ENCODE data around the gene DDRGK1.

DDRGK1 gene

GRCh38 chr20:3227506-3227905, 23.0 kb upstream of the DDRGK1 start:
- Histone ChIP-seq H3K27me3 (ENCODE audit: insufficient read depth, low read length) (no peaks in the 10 kb centered on the region), H3K27ac (ENCODE audit: low read depth, low read length, poor library complexity, severe bottlenecking) (no peak overlapping the region), H3K9me3 (ENCODE audit: low read length) (no peaks in the 10 kb centered on the region), H3K4me1 (ENCODE audit: insufficient read depth, low read length, severe bottlenecking) (peaks cover 12% of the 10 kb centered on the region), H3F3A (ENCODE audit: insufficient read depth, low read length) (no peaks in the 10 kb centered on the region), H3K9me2 (ENCODE audit: low read depth, low read length) (no peaks in the 10 kb centered on the region), H3K36me3 (ENCODE audit: insufficient read depth, low read length) (peaks cover 25% of the 10 kb centered on the region; the same call in 1 of the 2 replicates), H3K79me2 (ENCODE audit: insufficient read depth, low read length) (no peaks in the 10 kb centered on the region), H4K20me1 (ENCODE audit: insufficient read depth, low read length) (no peaks in the 10 kb centered on the region), H2AFZ (ENCODE audit: low read length) (no peak overlapping the region), H3K4me2 (ENCODE audit: low read length) (no peak overlapping the region), H3K4me3 (ENCODE audit: low read depth, low read length, poor library complexity, severe bottlenecking) (no peak overlapping the region), H3K9ac (ENCODE audit: low read length) (no peak overlapping the region)
- TF ChIP-seq EZH2 (IDR thresholded peaks at IDR 0.05; ENCODE audit: borderline replicate concordance, low read length), result no peak
- no peak for TF ChIP-seq CTCF (IDR thresholded peaks at IDR 0.05; ENCODE audit: low read length)

- Histone ChIP-seq H3K79me2 (ENCODE audit: insufficient read depth, low read length) (no peaks in the 10 kb centered on the region), H3K9ac (ENCODE audit: low read length) (no peak overlapping the region), H3K4me1 (ENCODE audit: insufficient read depth, low read length, severe bottlenecking) (peaks cover 15% of the 10 kb centered on the region), H3K27ac (ENCODE audit: low read depth, low read length, poor library complexity, severe bottlenecking) (no peak overlapping the region), H3K9me2 (ENCODE audit: low read depth, low read length) (no peaks in the 10 kb centered on the region), H3K9me3 (ENCODE audit: low read length) (no peaks in the 10 kb centered on the region), H2AFZ (ENCODE audit: low read length) (no peak overlapping the region), H3F3A (ENCODE audit: insufficient read depth, low read length) (no peaks in the 10 kb centered on the region), H3K36me3 (ENCODE audit: insufficient read depth, low read length) (peaks cover 31% of the 10 kb centered on the region), H3K4me2 (ENCODE audit: low read length) (no peak overlapping the region), H3K4me3 (ENCODE audit: low read depth, low read length, poor library complexity, severe bottlenecking) (no peak overlapping the region), H4K20me1 (ENCODE audit: insufficient read depth, low read length) (no peaks in the 10 kb centered on the region), H3K27me3 (ENCODE audit: insufficient read depth, low read length) (no peaks in the 10 kb centered on the region)
- TF ChIP-seq EZH2 (IDR thresholded peaks at IDR 0.05; ENCODE audit: borderline replicate concordance, low read length) (no peak), CTCF (IDR thresholded peaks at IDR 0.05; ENCODE audit: low read length) (no peak)
Measured at GRCh38 chr20:3226864-3227263, 22.4 kb upstream of the DDRGK1 start.

GRCh38 chr20:3226093-3226492, 21.6 kb upstream of the DDRGK1 start:
- Histone ChIP-seq H3K4me2 (ENCODE audit: low read length) (no peak overlapping the region), H3K27me3 (ENCODE audit: insufficient read depth, low read length) (no peaks in the 10 kb centered on the region), H3K9ac (ENCODE audit: low read length) (no peak overlapping the region), H3K27ac (ENCODE audit: low read depth, low read length, poor library complexity, severe bottlenecking) (no peak overlapping the region), H3K9me2 (ENCODE audit: low read depth, low read length) (no peaks in the 10 kb centered on the region), H3K4me1 (ENCODE audit: insufficient read depth, low read length, severe bottlenecking) (peaks cover 15% of the 10 kb centered on the region), H3K9me3 (ENCODE audit: low read length) (no peaks in the 10 kb centered on the region), H2AFZ (ENCODE audit: low read length) (no peak overlapping the region), H3K4me3 (ENCODE audit: low read depth, low read length, poor library complexity, severe bottlenecking) (no peak overlapping the region), H4K20me1 (ENCODE audit: insufficient read depth, low read length) (no peaks in the 10 kb centered on the region), H3K79me2 (ENCODE audit: insufficient read depth, low read length) (no peaks in the 10 kb centered on the region), H3K36me3 (ENCODE audit: insufficient read depth, low read length) (peaks cover 38% of the 10 kb centered on the region), H3F3A (ENCODE audit: insufficient read depth, low read length) (no peaks in the 10 kb centered on the region)
- no peak for TF ChIP-seq CTCF (IDR thresholded peaks at IDR 0.05; ENCODE audit: low read length)
- TF ChIP-seq EZH2 (IDR thresholded peaks at IDR 0.05; ENCODE audit: borderline replicate concordance, low read length), result no peak

Measured in OCI-LY1 (cell line).